HG03196 (cell line): Measurements from ENCODE around the gene EVI2B.
"Not testable (repeated sequence)": the region's sequence is repeated elsewhere in the genome, so short reads cannot be mapped to it uniquely, and the experiment has no call there.

Experiments
- ATAC-seq: cut with Tn5 transposase; IDR thresholded peaks from one replicate; pipeline ENCODE4 v1.9.1; 2021; ENCODE audit not compliant: unreplicated experiment

The EVI2B gene

DNA sequence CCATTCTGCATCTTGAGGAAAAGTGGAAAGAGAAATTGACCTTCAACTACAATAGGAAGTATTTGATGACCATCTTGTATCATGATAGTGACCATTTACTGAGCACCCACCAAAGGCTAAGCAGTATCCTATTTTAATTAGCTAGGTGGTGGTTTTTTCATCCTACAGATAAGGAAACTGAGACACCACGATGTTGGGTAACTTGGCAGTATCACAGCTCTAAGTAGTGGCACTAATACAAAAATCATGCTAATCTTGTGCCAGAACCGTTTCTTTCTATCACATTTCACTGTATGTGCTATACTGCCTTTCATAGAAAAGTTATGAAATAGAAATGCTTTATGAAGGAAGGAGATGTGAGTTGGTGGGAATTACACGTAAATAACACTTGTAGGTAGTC, 2.3 kb downstream of the EVI2B start:
- no peak for ATAC-seq

DNA sequence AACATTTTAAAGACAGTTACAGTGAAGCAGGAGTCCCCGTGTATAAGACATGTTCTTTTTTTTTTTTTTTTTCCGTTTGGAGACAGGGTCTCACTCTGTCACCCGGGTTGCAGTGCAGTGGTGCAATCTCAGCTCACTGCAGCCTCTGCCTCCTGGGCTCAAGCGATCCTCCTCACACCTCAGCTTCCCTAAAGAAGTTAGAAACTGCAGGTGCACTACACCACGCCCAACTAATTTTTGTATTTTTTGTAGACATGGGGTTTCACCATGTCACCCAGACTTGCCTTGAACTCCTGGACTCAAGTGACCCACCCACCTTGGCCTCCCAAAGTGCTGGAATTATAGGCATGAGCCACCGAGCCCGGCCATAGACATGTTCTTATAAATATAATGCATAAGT, 3.0 kb downstream of the EVI2B start:
- no peak for ATAC-seq

DNA sequence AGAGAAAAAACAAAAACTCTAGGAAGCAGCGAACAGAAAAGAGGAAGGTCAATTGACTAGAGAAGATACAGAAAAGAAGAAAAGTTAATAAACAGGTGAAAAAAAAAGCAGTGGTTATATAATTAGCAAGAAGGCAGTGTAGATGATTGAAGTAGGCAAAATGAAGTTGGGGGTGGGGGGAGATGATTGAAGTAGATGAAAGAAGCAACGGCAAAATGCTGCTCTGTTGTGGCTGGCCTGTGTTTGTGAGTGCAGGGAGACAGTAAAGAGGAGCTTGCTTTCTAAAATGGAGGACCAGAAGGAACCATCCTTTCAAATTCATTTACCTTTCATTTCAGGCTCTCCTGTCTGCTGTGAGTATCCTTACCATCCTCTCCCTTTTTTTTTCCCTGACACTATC, 3.6 kb downstream of the EVI2B start:
- ATAC-seq = no peak

DNA sequence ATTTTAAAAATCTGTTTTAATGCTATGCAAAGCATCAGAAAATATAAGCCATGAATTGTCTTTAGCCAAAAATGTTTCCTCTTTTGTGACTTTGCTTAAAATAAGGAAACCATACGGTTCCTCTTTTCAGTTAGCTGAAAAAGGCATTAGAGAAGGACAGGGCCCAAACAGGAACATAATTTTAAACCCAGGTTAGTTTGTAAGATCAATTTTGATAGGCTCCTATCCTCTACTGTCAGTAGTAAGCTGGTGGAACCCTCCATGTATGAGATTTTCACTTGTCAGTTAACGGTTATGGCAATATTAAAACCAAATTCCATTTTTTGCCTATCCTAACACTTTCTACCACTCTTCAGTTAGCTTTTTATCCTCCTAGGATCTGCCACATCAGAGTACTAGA, 4.3 kb downstream of the EVI2B start:
- ATAC-seq = no peak

DNA sequence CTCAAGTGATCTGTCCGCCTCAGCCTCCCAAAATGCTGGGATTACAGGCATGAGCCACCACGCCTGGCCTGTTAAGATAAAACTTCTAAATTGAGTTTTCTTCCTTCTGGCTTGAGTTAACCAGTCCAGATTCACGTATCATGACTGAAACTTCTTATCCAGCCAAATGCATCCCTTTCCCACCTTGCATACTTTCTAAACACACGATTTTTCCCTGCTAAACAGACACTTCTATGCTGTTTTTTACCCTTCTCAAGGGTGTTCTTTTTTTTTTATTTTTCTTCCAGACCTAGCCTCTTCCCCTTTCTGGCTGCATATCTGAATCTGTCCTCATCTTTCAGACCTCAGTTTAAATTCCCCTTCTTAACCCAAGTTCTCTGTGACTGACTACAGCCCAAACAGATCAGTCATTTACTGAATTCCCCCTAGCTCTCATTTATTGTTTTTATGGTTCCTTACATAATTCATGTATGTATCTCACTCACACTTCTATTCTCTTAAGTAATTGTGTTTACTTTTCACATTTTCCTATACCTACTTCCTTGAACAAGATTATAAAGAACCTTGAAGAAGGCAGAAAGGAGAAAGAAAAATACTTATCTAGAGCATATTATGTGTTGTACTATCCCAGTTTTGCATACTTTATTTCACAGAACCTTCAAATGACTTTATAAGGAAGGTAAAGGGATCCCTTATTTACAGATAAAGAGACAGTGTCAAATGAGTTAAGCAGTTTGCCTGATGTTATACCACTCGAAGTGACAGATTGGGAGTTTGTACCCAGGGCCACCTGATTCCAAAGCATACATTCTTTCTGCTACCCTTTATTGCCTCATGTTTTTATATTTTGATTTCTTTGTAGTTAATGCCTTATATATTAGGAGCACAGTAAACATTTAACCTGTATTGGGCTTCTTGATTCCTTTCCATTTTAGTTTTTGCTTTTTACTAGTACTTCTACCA, 5.2 kb downstream of the EVI2B start:
- ATAC-seq = no peak

DNA sequence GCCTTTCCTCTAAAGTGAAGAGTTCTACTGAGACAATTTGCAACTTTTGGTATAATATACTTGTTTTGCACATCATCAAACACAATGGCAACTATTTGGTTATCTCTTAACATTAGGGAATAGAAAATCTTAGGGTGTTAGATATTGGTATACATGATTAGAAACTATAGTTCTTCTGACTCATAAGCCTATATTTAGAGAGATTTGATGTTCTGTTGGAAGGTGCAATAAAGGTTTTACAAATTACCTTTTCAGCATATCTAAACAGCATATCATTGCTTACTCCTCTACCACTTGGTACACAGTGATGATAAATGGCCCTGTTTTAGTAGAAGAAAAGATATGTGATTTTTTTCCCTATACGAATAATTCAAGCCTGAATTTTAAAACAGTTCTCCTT, 6.2 kb downstream of the EVI2B start:
- no peak for ATAC-seq

DNA sequence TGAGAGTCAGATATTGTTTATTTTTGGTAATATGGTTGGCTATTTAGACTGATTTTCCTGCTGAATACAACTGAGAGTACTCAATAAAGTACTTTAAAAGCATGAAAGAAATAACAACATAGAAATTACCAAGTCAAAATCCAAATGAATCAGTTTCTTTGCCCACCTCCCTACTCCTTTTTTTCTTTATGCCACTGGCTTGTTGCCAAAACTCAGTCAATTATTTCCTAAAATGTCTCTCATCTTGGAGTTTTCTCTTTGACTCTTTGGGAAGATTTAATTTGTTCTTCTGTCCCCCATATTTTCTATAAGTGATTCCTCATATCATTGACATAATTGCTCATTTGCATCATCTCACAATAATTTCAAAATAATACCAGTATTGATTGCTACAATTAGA, 14.2 kb downstream of the EVI2B start:
- ATAC-seq = no peak

DNA sequence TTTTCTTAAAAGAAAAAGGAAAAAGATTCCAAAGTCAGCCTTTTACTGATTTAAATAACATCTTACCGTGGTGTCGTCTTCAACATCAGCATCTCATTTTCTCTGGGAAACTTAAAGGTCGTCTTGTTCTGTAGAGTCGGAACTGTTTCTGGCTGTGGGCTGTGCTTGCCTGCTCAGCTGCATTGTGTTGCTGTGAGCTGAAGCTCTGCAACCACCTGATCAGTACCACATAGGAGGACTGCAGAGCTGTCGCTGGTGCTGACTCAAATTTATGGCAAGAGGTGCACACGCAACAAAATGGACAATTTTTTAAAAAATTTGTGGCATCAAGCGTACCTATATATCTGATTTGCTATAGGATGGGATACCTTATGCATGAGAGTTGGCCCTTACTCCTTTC, 16.8 kb downstream of the EVI2B start, which contains the start of gene OMG:
OMG (minus strand) TSS at position 150 of the 400 bp plus-strand sequence. CDS start 908 bp downstream, outside the sequence.
- no peak for ATAC-seq

DNA sequence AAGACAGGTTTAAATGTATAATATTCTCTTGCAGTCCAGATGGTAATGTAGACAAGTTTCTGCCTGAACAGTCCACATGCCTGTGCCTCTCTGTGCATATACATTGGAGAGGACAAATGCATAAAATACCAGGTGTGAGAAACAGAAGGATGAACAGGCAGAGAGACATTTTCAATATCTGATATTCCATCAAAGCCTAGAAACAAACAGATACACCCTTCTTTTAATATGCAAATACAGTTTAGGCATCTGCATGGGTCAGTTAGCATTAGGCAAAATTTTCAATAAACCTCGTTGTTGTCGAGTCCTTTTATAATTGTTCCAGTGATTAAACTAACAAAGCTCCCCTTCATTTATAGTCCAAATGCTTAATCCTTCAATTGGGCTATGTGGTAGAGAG, 17.7 kb downstream of the EVI2B start:
- ATAC-seq = no peak

DNA sequence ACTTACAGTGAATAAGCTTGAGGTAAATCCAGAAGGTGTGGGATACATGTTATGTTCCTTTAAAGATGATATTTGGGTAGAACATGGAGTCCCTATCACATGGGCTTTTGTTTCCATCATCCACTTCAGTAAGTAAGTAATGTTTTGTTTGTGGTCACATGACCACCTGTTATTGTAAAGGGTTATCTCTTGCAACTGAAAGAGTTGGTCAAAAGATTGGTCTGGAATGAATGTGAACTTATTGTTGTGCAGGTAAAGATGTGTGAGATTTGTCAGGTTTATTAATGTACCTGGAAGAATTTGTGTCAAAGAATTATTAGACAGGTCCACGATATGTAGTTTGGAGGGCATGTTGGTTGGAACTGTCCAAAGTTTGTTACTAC, 18.4 kb downstream of the EVI2B start:
- ATAC-seq = no peak

DNA sequence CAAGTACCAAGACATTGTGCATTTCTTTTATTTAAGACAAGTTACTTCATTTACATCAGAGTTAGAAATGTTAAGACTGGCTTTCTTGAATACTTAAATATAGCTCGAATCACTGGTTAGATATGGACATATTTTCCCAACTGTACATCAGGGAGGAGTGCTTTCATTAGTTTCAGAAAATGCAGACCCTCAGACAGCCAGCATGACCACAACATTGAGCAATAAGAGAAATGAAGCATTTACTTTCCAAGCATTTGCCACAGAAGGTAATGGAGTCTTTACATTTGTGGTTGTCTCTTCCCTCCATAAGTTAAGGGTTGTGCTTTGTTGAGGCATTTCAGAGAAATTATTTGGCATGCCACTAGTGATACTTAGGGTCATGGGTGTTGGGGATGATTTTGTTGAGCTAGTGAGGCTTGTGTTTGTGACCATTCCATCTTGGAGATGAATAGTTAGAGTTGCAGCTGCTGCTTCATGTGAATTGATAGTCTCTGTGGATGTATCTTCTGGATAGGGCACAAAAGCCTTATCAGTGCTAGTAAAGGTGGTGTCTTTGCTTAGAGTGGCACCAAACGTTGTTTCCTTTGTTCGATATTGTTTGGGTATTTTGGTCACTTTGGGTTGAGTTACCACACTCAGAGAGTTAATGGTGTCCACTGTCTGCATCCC, 18.9 kb downstream of the EVI2B start:
- ATAC-seq = no peak

DNA sequence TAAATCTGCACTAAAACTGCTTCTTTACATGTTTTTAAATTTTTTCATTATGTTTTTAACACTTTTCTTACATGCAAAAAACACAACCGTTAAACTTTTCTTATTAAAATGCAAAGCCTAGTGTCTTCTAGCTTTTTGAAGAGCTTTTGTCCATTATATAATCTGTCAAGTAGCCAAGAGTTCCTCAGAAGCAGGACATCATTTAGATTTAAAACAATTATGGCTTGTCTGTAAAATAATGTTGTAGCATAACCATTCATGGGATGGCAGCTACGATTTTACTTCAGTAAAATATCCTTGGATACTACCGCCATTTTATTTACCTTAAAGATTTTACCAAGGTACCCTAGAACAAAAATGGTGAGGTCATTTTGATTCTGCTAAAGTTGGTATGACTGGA, 19.6 kb downstream of the EVI2B start:
- ATAC-seq = no peak

DNA sequence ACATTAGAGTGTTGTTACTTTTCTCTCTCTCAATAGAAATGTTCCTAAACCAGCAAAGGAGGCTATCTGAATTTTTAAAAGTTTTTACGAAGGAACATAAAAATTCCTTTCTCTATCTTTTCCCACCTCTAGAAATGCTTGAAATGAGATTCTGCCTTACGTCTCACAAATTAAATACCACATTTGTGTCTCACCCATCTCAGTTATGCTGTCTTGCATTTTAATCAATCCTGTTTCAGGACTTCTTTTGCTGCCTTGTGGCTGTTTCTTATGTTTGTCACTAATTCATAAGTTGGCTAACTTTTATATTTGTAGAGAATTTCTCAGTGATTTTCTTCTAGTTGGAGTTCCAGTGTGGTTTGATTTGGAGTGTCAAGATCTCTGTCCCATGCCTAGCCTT, 20.3 kb downstream of the EVI2B start:
- ATAC-seq = no peak

DNA sequence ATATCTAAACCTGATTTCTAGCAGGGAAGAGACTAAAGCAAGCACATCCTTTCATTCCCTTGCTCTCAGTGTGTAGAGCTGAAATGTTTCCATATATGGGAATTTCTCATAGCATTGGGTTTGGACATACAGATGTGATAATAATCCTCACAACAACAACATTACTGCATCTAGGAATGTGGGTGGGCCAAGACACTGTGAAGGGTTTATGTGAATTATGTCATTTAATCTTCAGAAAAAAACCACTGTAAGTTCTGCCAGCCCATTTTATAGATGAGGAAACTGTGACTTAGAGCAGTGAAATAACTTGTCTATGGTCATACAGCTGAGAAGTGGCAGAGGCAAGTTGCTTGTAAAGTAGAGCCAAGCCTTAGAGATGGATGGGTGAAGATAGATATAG, 22.0 kb downstream of the EVI2B start:
- no peak for ATAC-seq

DNA sequence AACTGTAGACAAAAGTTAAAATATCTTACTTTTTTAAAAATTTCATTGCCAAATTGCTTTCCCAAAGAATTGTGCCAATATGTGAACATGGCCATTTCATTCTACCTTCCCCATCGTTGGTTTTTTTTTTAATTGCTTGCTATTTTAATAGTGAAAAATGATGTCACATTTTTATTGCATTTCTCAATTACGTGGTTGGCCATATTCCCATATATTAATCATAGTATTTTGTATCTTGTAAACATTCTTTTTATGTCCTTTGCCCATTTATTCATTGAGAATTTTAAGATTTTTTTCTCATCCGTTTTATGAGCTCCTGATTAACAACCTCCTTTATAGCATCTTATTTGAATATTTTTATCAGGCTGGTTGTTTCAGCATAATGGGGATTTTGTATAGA, 24.1 kb downstream of the EVI2B start:
- no peak for ATAC-seq

DNA sequence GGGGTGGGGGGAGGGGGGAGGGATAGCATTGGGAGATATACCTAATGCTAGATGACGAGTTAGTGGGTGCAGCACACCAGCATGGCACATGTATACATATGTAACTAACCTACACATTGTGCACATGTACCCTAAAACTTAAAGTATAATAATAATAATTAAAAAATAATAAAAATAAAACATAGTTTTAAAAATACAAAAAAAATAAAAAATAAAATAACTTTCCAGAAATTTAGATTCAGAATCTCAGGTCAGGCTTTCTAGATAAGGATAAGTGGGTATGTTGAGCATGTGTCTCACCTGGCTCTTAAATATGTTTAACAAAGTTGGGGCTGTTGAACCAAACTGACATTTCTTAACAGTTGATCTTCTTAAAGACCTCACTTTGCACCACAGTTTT, 25.9 kb downstream of the EVI2B start:
- not testable (repeated sequence) for ATAC-seq

DNA sequence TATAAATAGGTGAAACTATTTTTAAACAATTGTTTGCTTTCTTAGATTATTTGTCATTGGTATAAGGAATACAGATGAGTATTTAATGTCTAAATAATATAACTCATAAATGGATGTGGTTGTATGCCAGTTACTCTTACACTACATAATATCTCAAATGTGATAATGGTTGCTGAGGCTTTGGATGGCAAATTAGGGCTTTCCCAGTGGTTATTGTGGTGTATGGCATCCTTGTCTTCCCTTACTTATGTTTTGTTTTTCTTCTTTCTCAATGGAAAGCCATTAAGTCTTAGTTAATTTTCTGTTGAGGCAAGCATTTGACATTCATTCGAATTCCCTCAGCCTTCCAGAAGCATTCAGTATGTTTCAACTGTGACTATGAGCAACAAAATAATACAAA, 27.3 kb downstream of the EVI2B start:
- ATAC-seq = no peak

DNA sequence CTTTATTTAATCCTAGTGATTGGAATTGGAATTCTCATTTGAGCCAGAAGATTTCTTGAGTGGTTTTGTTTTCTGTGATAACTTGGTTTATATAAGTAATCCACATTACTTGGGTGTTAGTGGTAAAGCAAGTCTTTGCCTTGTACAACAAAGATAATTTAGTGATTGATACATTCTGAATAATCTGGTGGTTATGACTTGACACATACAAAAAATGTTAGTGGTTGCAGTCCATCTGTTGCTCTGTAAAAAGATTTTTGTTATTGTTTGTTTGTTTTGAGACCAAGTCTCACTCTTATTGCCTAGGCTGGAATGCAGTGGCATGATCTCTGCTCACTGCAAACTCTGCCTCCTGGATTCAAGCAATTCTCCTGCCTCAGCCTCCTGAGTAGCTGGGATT, 30.0 kb downstream of the EVI2B start:
- ATAC-seq = no peak

DNA sequence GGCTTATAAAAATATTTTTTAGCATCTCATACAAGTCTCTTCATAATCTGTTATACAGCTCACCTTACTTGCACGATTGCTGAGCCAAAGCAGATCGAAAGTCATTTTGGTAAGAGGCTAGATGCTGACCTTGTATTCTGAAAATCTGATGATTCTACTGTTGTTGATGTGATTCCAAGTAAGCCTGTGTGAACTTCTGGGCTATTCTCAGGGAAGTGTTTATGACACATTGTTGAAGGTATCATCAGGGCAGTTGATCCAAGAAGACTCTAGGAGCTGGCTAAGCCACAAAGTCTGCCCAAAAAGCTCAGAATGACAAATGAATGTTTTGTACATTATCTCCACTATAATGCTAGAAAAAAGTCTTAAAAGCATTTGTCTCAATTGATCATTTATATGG, 32.8 kb downstream of the EVI2B start:
- no peak for ATAC-seq

DNA sequence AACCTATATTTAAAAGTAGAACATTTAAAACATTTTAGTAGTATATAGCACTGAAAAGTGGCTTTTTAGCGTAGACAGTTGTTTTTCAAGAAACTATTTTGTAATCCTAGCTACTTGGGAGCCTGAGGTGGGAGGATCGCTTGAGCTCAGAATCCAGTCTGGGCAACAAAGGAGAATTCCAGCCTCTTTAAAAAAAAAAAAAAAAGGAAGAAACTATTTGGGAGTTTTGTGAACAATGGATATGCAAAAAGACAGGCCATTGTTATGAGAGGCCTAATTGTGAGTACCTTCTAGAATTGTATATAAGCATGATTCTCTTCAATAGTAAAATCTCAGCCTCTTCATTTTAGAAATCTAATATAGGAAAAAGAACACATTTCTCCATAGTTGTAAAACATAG, 34.5 kb downstream of the EVI2B start:
- no peak for ATAC-seq

DNA sequence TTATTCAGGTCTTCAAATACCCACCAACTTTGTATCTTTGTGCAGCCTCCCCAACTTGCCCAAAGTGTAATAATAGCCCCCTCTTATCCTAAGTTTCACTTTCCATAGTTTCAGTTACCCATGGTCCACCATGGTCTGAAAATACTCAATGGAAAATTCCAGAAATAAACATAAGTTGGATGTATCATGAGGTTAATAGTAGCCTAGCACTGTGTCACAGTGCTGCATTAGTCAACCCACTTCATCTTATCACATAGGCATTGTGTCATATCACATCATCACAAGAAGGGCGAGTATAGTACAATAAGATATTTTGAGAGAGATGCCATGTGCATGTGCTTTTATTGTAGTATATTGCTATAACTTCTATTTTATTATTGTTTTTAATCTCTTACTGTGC, 38.7 kb downstream of the EVI2B start:
- no peak for ATAC-seq

DNA sequence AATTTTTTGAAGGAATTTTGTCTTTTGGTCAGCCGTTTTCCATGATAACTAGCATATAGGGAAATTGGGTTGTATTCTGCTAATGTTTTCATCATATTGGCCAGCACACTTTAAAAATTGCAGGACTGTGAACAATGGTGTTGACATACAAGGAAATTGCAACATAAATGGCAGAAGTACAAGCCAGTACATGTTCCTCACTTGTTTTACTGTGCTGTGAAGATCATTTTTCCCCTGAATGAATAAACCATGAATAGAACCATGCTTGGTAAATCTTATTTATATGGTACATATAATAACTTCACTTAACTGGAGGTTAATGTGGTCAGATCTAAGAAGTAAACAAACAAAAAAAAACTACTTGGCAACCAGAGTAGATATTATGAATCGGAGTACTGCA, 39.6 kb downstream of the EVI2B start:
- no peak for ATAC-seq
